NK-92 treated with Interleukin-12 subunit alpha and Interleukin-12 subunit beta, amount 100 ng/mL, for 24 hours (cell line): ENCODE measurements around the gene DNAAF5.

Experiments
- DNase-seq: peaks from one replicate; lab custom pipeline; 2025; lab: John Stamatoyannopoulos, UW

DNAAF5 gene

DNA sequence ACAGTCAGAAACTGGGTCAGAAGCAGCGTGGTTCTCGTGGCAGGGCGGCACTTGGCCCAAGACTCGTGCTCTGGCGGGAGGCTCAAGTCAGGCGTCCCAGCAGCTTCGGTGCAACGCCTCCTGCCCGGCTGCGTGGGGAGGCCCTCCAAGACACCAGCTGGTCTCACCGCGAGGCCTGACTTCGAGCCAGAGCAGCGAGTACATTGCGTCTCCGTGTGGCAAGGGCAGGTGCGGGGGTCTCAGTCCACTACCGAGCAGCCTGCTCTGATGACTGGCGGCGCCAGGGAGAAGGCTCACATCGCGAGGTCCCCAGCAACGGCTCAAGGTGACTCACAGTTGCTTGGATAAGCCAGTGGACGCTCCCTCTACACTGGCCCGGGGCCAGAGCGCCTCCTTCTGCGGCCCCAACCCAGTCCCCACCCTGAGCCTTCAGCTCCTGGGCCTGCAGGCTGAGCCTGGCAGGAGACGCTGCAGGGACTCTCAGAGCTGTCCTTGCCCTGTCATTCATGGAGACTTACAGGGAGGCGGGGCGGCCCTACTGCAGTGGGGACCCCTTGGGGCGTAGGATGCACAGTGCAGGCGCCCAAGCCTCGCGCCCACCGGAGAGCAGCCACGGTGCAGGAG, 42.5 kb downstream of the DNAAF5 start:
- no peak for DNase-seq

DNA sequence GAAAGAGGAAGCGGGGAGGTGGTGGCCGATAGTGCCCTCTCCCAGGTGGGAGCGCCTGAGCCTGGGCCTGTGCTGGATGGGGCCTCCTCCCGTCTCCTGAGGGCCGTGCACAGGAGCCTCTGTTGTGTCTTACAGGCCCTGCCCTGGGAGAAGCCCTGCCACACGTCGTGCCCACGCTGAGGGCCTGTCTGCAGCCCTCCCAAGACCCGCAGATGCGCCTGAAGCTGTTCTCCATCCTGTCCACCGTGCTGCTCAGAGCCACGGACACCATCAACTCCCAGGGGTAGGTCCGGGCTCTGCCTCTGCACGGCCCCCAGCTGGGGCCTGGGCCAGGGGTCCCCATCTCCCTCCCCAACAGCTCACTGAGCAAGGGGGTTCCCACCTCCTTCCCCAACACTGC, 43.8 kb downstream of the DNAAF5 start:
- DNase-seq, result no peak

GRCh38 chr7:770741-771166, 44.3 kb downstream of the DNAAF5 start:
- no peak for DNase-seq

DNA sequence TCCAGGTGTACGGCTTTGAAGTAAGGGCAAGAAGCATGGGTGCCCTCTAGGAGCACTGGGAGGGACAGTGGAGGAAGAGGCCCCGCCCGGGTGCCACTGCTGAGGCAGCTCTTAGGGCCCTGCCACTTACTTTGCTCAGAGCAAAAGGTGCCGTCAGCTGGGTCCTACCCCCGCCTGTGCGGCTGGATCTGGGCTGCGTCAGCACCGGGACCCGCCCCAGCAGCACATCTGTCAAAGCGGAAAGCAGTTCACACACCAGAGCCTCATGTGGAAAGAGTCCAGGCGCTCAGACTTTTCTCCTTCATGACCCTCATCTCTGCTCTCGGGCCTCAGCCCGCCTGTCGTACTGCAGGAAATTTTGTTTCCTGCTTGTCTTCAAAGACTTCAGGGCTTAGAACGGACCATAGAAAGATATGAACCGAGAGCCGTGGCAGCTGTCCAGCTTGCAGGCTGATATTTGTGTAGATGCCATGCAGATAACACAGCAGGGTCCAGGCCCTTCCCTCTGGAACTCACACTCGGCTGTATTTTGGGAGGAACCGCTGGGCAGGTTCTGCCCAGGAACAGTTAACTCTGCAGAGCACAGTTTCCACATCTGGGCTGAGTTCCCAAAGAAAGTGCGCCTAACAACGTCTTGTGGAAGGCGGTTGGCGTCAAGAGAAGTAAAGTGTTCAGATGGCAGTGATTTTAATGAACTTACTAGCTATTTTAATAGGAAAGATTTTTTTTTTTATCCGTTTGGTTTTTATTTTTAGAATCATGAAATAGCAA, 44.9 kb downstream of the DNAAF5 start:
- DNase-seq, result no peak

- DNase-seq, result no peak
Measured at GRCh38 chr7:772005-772294, 45.5 kb downstream of the DNAAF5 start.

- no peak for DNase-seq
Measured at GRCh38 chr7:772392-772791, 45.9 kb downstream of the DNAAF5 start.

DNA sequence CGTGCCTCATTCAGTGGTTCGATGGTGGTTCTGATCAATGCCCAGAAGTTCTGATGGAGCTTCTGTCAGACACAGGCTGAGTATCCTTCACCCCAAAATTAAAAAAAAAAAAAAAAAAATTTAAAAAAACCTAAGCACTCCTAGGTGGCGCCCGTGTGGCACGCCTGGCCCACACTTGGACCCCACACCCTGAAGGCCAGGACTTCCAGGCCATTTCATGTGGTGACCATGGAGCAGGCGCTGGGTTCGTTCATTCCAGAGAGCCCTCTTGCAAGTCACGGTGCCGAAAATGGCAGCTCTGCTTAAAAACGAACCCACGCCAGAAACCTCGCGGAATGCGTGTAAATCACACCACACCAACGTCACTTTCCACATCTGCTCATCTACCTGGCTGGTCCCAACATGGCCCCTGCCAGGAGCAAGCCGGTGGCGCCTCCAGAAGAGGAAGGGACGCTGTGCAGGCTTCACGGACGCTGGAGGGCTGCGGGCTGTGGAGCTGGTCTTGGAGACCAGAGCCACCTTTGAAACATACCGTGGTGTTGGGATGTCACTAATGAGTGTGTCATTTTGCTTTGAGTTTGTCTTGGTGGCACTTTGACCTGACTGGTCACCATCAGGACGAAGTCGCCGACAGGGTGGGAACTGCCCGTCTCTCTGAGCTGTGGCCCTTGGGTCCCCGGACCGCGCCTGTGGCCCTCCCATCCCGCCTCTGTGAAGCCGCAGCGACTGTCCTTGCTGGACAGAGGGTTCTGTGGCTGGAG, 46.5 kb downstream of the DNAAF5 start:
- no peak for DNase-seq

DNA sequence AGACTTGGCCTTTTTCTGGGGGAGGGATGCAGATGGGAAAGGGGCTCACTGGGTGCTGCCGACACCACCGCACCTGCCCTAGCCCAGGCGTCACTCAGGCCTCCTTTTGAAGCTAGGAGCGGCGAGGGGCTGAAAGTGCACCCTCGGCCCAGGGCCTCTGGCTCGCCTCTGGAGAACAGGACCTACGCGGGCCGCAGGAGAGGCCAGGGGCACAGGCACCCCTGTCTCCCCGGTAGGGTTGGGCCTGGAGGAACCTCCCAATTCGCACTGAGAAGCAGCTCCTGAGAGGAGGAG, 47.1 kb downstream of the DNAAF5 start:
- DNase-seq, result no peak

DNA sequence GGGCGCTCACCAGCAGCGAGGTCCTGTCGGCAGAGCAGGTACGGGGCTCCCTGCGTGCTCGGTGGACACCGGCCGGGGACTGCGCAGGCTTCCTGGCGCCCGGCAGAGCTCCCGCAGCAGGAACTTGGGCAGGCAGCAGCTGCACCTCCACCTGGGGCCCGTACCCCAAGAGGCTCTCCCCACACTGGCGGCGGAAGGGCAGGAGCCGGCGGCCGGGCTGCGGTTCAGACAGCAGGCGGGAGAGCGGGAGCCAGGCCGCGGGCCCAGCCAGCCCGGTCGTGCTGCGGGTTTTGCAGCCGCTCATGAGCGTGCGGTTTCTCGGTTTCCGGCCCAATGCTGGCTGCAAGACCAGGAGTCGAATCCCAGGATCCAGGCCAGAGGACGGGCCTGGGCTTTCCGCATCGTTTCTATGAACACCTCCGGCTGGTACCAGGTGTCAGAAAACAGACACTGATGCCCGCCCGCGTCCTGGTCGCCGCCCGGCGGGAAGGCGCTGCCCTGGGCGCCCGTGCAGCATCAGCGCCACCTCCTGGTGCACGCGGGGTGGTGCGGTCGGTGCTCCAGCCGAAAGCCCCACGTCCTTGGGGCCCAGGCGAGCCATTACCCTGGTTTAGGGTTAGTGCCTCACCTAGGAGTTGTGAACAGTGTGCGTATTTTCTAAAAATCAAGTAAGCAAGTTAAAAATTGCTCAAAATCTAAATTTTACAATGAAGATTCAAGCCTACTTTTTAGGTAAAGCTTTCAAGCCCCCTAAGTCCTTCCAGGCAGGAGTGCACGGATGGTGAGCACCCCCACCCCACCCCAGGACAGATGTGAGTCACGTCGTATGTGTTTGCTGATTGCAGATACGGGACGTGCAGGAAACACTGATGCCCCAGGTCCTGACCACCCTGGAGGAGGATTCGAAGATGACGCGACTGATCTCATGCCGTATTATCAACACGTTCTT, 47.9 kb downstream of the DNAAF5 start:
- no peak for DNase-seq

DNA sequence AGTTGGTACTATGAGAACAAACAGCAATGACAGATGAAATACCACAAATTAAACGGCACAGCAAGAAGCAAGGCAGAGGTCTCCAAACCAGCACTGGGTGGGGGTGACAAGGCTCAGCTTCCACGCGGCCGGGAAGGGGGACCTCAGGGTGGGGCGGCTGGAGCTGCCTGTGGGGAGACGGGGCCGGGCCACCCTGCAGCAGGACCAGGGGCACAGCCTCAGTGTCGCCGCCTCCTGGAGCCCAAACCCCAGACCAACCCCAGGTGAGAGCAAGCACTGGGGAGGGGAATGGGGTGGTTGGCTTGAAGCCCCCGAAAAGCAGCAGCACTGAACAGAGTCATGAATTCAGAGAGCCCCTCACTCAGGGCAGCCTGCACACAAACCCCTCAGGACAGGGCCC, 49.9 kb downstream of the DNAAF5 start:
- DNase-seq, result no peak

DNA sequence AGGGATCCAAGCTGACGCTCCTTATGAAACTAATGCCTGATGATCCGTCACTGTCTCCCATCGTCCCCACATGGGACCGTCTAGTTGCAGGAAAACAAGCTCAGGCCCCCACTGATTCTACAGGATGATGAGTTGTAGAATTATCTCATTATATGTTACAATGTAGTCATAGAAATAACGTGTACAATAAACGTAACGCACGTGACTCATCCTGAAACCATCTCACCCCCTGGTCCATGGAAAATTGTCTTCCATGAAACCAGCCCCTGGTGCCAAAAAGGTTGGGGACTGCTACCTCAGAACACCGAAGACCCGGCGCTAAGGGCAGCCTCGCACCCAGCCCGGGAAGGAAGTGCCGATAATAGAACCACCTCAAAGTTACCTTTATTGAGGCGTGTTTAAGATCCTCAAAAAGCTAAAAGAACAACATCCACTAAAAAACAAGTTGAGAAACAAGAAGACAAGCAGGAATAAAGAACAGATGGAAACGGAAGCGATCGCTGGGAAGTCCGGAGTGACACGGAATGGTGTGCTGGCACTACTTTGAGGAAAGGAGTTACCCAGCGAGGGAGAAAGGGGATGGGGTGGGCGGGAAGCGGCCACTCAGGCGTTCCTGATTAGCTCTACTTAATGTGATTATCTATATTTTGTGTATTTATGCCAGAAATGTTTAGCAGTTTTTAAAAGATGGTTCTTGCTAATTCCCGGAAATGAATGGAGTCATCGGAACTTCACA, 50.7 kb downstream of the DNAAF5 start:
- no peak for DNase-seq

- no peak for DNase-seq
Measured at GRCh38 chr7:777728-778078, 51.2 kb downstream of the DNAAF5 start.

DNA sequence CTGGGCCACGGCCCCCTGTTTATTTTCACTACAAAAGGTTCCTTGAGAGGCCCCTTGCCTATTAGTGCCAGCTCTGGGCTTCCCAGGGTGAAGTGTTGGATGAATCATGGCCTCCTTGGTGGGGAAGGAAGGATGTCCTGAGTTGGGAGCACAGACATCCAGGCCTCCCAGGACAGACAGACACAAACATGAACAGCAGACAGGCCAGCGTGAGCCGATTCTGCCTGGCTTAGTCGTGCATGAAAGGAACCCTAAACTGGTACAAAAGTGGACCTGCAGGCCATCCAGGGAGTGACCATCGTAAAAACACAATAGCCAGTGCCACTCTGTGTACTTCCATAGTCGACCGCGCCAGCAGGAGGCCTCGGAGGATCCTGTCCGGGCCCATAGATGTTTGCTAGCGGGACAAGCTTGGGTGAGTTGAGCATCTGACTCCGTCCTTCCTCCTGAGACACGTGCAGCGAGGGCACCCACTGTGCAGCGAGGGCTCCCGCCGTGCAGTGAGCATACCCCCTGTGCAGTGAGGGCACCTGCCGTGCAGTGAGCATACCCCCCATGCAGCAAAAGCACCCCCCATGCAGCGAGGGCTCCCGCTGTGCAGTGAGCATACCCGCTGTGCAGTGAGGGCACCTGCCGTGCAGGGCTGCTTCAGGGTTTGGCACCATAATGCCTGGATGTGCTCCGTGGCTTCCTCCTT, 51.9 kb downstream of the DNAAF5 start:
- DNase-seq, result no peak

GRCh38 chr7:778968-779451, 52.5 kb downstream of the DNAAF5 start:
- no peak for DNase-seq

GRCh38 chr7:779480-779879, 53.0 kb downstream of the DNAAF5 start:
- DNase-seq, result no peak

- no peak for DNase-seq
Measured at GRCh38 chr7:780081-780480, 53.6 kb downstream of the DNAAF5 start.

GRCh38 chr7:780516-780915, 54.0 kb downstream of the DNAAF5 start:
- no peak for DNase-seq

GRCh38 chr7:781186-781849, 54.8 kb downstream of the DNAAF5 start:
- DNase-seq, result no peak

DNA sequence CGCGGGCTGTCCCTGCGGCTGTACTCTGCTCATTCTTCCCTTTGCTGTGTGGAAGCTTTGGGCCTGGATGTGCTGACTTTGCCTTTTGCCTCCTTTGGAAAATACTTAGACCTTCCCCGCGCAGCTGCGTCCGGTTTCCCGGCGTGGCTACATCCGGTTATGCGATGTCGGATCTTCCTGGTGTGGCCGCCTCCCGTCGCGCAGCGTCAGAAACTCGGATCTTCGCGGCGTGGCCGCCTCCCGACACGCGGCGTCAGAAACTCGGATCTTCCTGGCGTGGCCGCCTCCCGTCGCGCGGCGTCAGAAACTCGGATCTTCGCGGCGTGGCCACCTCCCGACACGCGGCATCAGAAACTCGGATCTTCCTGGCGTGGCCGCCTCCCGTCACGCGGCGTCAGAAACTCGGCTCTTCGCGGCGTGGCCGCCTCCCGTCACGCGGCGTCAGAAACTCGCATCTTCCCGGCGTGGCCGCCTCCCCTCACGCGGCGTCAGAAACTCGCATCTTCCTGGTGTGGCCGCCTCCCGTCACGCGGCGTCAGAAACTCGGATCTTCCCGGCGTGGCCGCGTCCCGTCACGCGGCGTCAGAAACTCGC, 55.5 kb downstream of the DNAAF5 start:
- no peak for DNase-seq
